SK-N-SH (cell line): ENCODE data around the gene LARGE1. TPM values are rescaled to one million over a fixed set of nuclear protein-coding genes. Genes with fewer than 3 reads are reported as not detected.

ENCODE experiments used
- CTCF ChIA-PET: fragments of 300-600, 350-600 bp; formaldehyde crosslinking; extraction: SDS; loops from one replicate; lab custom pipeline; 2021; lab: Yijun Ruan, JAX
- POLR2A ChIA-PET: fragments of 350-600 bp; sonication (Branson Sonifier 250); formaldehyde crosslinking; extraction: SDS; loops from one replicate; lab custom pipeline; 2020; ENCODE audit warnings: antibody characterized with exemption, inconsistent platforms; lab: Yijun Ruan, JAX
- DNase-seq: peaks from one replicate; pipeline ENCODE4 v3.0.0; 2012
- H2AFZ ChIP-seq: fragments of 200-600 bp; sonication (generic); 2 replicates; pipeline ENCODE4 v1.8.1; 2016; ENCODE audit warnings: antibody characterized with exemption, mild to moderate bottlenecking, low read depth
- H3F3A ChIP-seq: fragments of 200-600 bp; sonication (generic); replicated peaks from 2 replicates; pipeline ENCODE3; 2016; ENCODE audit warnings: antibody characterized with exemption, mild to moderate bottlenecking; ENCODE audit not compliant: insufficient read depth
- H3K27ac ChIP-seq, 2 experiments: fragments of 200-500 bp in 1 of 2; fragments of 200-600 bp in 1 of 2; sonication (Bioruptor generic) in 1 of 2; sonication (generic), shearing (Covaris generic) in 1 of 2; 2 replicates each; pipeline versions ENCODE4 v1.5.1 to v1.6.1; 2014 to 2016; ENCODE audit warnings: low read depth in 2 of 2, inconsistent platforms in 1 of 2, low read length in 1 of 2, mild to moderate bottlenecking in 1 of 2, mixed read lengths in 1 of 2
- H3K27me3 ChIP-seq: fragments of 200-600 bp; sonication (generic), shearing (Covaris generic); 2 replicates; pipeline ENCODE4 v1.6.1; 2016; ENCODE audit warnings: mixed run types; ENCODE audit not compliant: insufficient read depth
- H3K36me3 ChIP-seq, 2 experiments: fragments of 200-500 bp in 1 of 2; fragments of 200-600 bp in 1 of 2; sonication (Bioruptor generic) in 1 of 2; sonication (generic) in 1 of 2; replicated peaks in 1 of 2; 2 replicates each; pipeline versions ENCODE3 to v1.5.1; 2014 to 2016; ENCODE audit warnings: low read length in 1 of 2, mild to moderate bottlenecking in 1 of 2; ENCODE audit not compliant: insufficient read depth in 2 of 2, control insufficient read depth in 1 of 2
- H3K4me1 ChIP-seq, 2 experiments: fragments of 200-500 bp in 1 of 2; fragments of 200-600 bp in 1 of 2; sonication (Bioruptor generic) in 1 of 2; sonication (generic), shearing (Covaris generic) in 1 of 2; 2 replicates each; pipeline versions ENCODE4 v1.5.1 to v1.6.1; 2014 to 2016; ENCODE audit warnings: low read depth in 1 of 2, low read length in 1 of 2, mixed run types in 1 of 2; ENCODE audit not compliant: insufficient read depth in 2 of 2, control insufficient read depth in 1 of 2
- H3K4me2 ChIP-seq: fragments of 200-600 bp; sonication (generic), shearing (Covaris generic); 2 replicates; pipeline ENCODE4 v1.6.1; 2017; ENCODE audit warnings: mixed run types
- H3K4me3 ChIP-seq, 2 experiments: fragments of 200-500 bp in 1 of 2; fragments of 200-600 bp in 1 of 2; sonication (Bioruptor generic) in 1 of 2; sonication (generic), shearing (Covaris generic) in 1 of 2; 2 replicates each; pipeline versions ENCODE4 v1.5.1 to v1.8.1; 2014 to 2016; ENCODE audit warnings: low read depth in 2 of 2, inconsistent platforms in 1 of 2, low read length in 1 of 2, mild to moderate bottlenecking in 1 of 2, mixed read lengths in 1 of 2, moderate library complexity in 1 of 2
- H3K79me2 ChIP-seq: fragments of 200-600 bp; sonication (generic); 2 replicates; pipeline ENCODE4 v1.8.1; 2017; ENCODE audit warnings: mild to moderate bottlenecking; ENCODE audit not compliant: insufficient read depth
- H3K9ac ChIP-seq: fragments of 200-600 bp; sonication (generic); 2 replicates; pipeline ENCODE4 v1.6.1; 2017; ENCODE audit warnings: mixed run types
- H3K9me2 ChIP-seq: fragments of 200-600 bp; sonication (generic); 2 replicates; pipeline ENCODE4 v1.6.1; 2017; ENCODE audit warnings: mixed run types
- H3K9me3 ChIP-seq: fragments of 200-600 bp; sonication (generic); 2 replicates; pipeline ENCODE4 v1.6.1; 2017; ENCODE audit warnings: mixed run types, mild to moderate bottlenecking, moderate library complexity
- H4K20me1 ChIP-seq: fragments of 200-600 bp; sonication (generic); 2 replicates; pipeline ENCODE4 v1.6.1; 2017; ENCODE audit warnings: mild to moderate bottlenecking, mixed run types; ENCODE audit not compliant: insufficient read depth
- CHD2 ChIP-seq: fragments of 150-350 bp; IDR thresholded peaks from 2 replicates; pipeline ENCODE4 v1.6.1; 2018; ENCODE audit warnings: low read length; ENCODE audit not compliant: partially characterized antibody
- EP300 ChIP-seq, 2 experiments: IDR thresholded peaks; 2 replicates each; pipeline versions ENCODE4 v1.4.0 to v1.6.1; 2012; ENCODE audit warnings: borderline replicate concordance in 1 of 2, low read depth in 1 of 2, low read length in 1 of 2
- FOSL2 ChIP-seq: IDR thresholded peaks from 2 replicates; pipeline ENCODE4 v1.4.0; 2012; ENCODE audit warnings: low read depth, mild to moderate bottlenecking, moderate library complexity, borderline replicate concordance
- FOXJ3 ChIP-seq: sonication (generic); formaldehyde crosslinking; IDR thresholded peaks from 2 replicates; pipeline ENCODE4 v1.5.1; 2020; ENCODE audit warnings: mild to moderate bottlenecking, missing genetic modification reagents
- FOXM1 ChIP-seq: IDR thresholded peaks from 2 replicates; pipeline ENCODE4 v1.4.0; 2012; ENCODE audit warnings: low read depth, mild to moderate bottlenecking
- GABPA ChIP-seq: IDR thresholded peaks from 2 replicates; pipeline ENCODE4 v1.4.0; 2012; ENCODE audit warnings: low read depth, mild to moderate bottlenecking
- GATA2 ChIP-seq: sonication (generic); formaldehyde crosslinking; IDR thresholded peaks from 2 replicates; pipeline ENCODE4 v1.5.0; 2020; ENCODE audit warnings: mild to moderate bottlenecking, missing genetic modification reagents
- MEF2A ChIP-seq: IDR thresholded peaks from 2 replicates; pipeline ENCODE4 v1.4.0; 2012; ENCODE audit warnings: low read depth, borderline replicate concordance
- NRF1 ChIP-seq: IDR thresholded peaks from 2 replicates; pipeline ENCODE4 v1.6.1; 2012; ENCODE audit warnings: low read depth, mild to moderate bottlenecking, low read length
- RCOR1 ChIP-seq: fragments of 150-350 bp; IDR thresholded peaks from 2 replicates; pipeline ENCODE4 v1.6.1; 2017; ENCODE audit warnings: antibody characterized with exemption, low read length
- RFX5 ChIP-seq: IDR thresholded peaks from 2 replicates; pipeline ENCODE4 v1.6.1; 2012; ENCODE audit warnings: mild to moderate bottlenecking, improper control_type of control experiment, low read length
- SIN3A ChIP-seq: IDR thresholded peaks from 2 replicates; pipeline ENCODE4 v1.6.1; 2012; ENCODE audit warnings: low read depth, mild to moderate bottlenecking, low read length, moderate library complexity, borderline replicate concordance
- TCF12 ChIP-seq: IDR thresholded peaks from 2 replicates; pipeline ENCODE4 v1.4.0; 2012
- TEAD4 ChIP-seq: IDR thresholded peaks from 2 replicates; pipeline ENCODE4 v1.4.0; 2012; ENCODE audit warnings: mild to moderate bottlenecking, borderline replicate concordance; ENCODE audit not compliant: insufficient read depth
- YY1 ChIP-seq: IDR thresholded peaks from 2 replicates; pipeline ENCODE4 v1.4.0; 2012; ENCODE audit warnings: low read depth, mild to moderate bottlenecking
- WGBS: methylation state at CpG from one replicate; pipeline ENCODE4 v1.1.6; 2017; ENCODE audit warnings: low lambda C conversion rate; 5-methylcytosine and 5-hydroxymethylcytosine counted together
- polyA plus RNA-seq, 3 experiments: library from polyadenylated mRNA; depleted of rRNA; stranded (reverse); fragments of >200 nt; gene quantifications; 2 replicates each; pipeline ENCODE4 v1.2.3, GENCODE V29; 2012
- TF ChIP-seq, protein P1 (sequence below): fragments of 150-350 bp; IDR thresholded peaks from 2 replicates; pipeline ENCODE4 v1.6.1; 2017; ENCODE audit warnings: antibody characterized with exemption, low read length, low read depth, borderline replicate concordance
- TF ChIP-seq, protein P2 (sequence below): IDR thresholded peaks from 2 replicates; pipeline ENCODE4 v1.4.0; 2012; ENCODE audit warnings: low read depth, borderline replicate concordance
- TF ChIP-seq, protein P3 (sequence below): IDR thresholded peaks from 2 replicates; pipeline ENCODE4 v1.6.1; 2012; ENCODE audit warnings: mild to moderate bottlenecking, low read depth, low read length, moderate library complexity

Gene LARGE1
- polyA plus RNA-seq, 1 of the 3 experiments (the other 2 are of a cell fraction) = 1.1 TPM

DNA sequence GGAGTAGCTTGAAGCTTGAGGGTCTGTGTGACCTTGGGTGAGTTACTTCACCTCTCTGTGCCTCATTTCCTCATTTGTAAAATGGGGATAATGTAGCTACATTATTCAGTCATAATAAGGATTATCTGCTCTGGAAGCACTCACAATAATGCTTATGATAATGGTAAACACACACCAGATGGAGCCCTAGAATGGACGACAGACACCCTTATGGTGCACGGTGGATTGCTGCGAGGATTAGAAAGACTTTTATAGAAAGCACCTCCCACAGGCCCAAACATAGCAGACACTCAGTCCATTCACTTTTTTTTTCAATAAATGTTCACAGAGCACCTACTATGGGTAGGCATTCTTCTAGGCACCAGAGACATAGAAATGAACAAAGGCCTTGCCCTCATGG is 53.8 kb downstream of the LARGE1 start:
- CTCF ChIA-PET = no interaction called here
- Histone ChIP-seq H3K79me2 (no peaks in the 10 kb centered on the region), H3K4me3 (no peak overlapping the region), H3K27me3 (no peaks in the 10 kb centered on the region), H3K36me3 (no peaks in the 10 kb centered on the region), H3K4me1 (no peaks in the 10 kb centered on the region; a peak in 1 of 4 replicates), H3K9me3 (no peaks in the 10 kb centered on the region), H3F3A (no peaks in the 10 kb centered on the region), H3K9me2 (no peaks in the 10 kb centered on the region), H3K9ac (no peak overlapping the region), H3K27ac (no peak overlapping the region), H3K4me2 (no peak overlapping the region), H2AFZ (no peak overlapping the region), H4K20me1 (no peaks in the 10 kb centered on the region)
- POLR2A ChIA-PET = no interaction called here
- TF ChIP-seq GATA2 (CRISPR knock-in tag) (no peak), CHD2 (no peak), RCOR1 (no peak), FOSL2 (no peak), GABPA (no peak), RFX5 (no peak), YY1 (no peak), EP300 (IDR thresholded peaks at IDR 0.05; ENCODE audit: borderline replicate concordance in 1 of 2, low read depth in 1 of 2, low read length in 1 of 2) (no peak)
- TF ChIP-seq, protein P1, sequence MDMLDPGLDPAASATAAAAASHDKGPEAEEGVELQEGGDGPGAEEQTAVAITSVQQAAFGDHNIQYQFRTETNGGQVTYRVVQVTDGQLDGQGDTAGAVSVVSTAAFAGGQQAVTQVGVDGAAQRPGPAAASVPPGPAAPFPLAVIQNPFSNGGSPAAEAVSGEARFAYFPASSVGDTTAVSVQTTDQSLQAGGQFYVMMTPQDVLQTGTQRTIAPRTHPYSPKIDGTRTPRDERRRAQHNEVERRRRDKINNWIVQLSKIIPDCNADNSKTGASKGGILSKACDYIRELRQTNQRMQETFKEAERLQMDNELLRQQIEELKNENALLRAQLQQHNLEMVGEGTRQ = no peak
- TF ChIP-seq, protein P2, sequence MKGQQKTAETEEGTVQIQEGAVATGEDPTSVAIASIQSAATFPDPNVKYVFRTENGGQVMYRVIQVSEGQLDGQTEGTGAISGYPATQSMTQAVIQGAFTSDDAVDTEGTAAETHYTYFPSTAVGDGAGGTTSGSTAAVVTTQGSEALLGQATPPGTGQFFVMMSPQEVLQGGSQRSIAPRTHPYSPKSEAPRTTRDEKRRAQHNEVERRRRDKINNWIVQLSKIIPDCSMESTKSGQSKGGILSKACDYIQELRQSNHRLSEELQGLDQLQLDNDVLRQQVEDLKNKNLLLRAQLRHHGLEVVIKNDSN = no peak
- DNase-seq = no peak
- WGBS = 67% methylated on average over 3 of the region's 3 CpGs

DNA sequence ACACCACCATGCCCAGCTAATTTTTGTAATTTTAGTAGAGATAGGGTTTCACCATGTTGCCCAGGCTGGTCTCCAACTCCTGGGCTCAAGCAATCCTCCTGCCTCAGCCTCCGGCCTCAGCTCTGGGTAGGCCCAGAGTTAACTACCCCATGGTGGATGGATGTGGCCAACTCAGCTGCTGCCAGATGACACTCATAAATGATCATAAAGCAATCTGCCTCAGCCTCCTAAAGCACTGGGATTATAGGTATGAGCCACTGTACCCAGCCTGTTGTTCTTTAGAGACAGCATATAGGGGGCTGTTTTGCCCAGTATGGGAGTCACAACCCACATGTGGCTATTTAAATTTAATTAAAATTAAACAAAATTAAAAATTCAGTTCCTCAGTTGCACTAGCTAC is 54.3 kb downstream of the LARGE1 start:
- Histone ChIP-seq H3K79me2 (no peaks in the 10 kb centered on the region), H3K4me1 (no peaks in the 10 kb centered on the region; a peak in 1 of 4 replicates), H4K20me1 (no peaks in the 10 kb centered on the region), H3K27me3 (no peaks in the 10 kb centered on the region), H3K4me2 (no peak overlapping the region), H3K9me3 (no peaks in the 10 kb centered on the region), H3K4me3 (no peak overlapping the region), H3K9ac (no peak overlapping the region), H2AFZ (no peak overlapping the region), H3K9me2 (no peaks in the 10 kb centered on the region), H3K27ac (no peak overlapping the region), H3F3A (no peaks in the 10 kb centered on the region), H3K36me3 (no peaks in the 10 kb centered on the region)
- WGBS = no CpG with 5 or more reads among the region's 1 CpG
- TF ChIP-seq, protein P3, sequence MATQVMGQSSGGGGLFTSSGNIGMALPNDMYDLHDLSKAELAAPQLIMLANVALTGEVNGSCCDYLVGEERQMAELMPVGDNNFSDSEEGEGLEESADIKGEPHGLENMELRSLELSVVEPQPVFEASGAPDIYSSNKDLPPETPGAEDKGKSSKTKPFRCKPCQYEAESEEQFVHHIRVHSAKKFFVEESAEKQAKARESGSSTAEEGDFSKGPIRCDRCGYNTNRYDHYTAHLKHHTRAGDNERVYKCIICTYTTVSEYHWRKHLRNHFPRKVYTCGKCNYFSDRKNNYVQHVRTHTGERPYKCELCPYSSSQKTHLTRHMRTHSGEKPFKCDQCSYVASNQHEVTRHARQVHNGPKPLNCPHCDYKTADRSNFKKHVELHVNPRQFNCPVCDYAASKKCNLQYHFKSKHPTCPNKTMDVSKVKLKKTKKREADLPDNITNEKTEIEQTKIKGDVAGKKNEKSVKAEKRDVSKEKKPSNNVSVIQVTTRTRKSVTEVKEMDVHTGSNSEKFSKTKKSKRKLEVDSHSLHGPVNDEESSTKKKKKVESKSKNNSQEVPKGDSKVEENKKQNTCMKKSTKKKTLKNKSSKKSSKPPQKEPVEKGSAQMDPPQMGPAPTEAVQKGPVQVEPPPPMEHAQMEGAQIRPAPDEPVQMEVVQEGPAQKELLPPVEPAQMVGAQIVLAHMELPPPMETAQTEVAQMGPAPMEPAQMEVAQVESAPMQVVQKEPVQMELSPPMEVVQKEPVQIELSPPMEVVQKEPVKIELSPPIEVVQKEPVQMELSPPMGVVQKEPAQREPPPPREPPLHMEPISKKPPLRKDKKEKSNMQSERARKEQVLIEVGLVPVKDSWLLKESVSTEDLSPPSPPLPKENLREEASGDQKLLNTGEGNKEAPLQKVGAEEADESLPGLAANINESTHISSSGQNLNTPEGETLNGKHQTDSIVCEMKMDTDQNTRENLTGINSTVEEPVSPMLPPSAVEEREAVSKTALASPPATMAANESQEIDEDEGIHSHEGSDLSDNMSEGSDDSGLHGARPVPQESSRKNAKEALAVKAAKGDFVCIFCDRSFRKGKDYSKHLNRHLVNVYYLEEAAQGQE = no peak
- TF ChIP-seq TCF12 (no peak), TEAD4 (no peak), SIN3A (no peak), MEF2A (no peak), FOSL2 (no peak), FOXM1 (no peak), RCOR1 (no peak), NRF1 (no peak), FOXJ3 (no peak)
- TF ChIP-seq, protein P2 = no peak
- ChIA-PET CTCF (interaction anchor here (1.0 kb wide), 1 partner anchor 51 kb away, joined by 3 read pairs; no protein-coding TSS in a partner anchor), POLR2A (no interaction called here)
- DNase-seq = no peak
